ENCODE results near the gene MYO1E. TPM values are rescaled to one million over a fixed set of nuclear protein-coding genes. Genes with fewer than 3 reads are reported as not detected.
"Not testable (repeated sequence)": the region's sequence is repeated elsewhere in the genome, so short reads cannot be mapped to it uniquely, and the experiment has no call there.

MYO1E gene
- polyA plus RNA-seq, 2 donors, result 39.6 to 43.3 TPM

GRCh38 chr15:59405079-59405478 is 32.4 kb upstream of the MYO1E start:
- no peaks in the 10 kb centered on the region for H3K27me3 ChIP-seq (ENCODE audit: control insufficient read depth in 1 of 2, insufficient read depth in 2 of 2, low read length in 2 of 2)
- H3K9me3 ChIP-seq (ENCODE audit: control insufficient read depth in 2 of 2, insufficient read depth in 1 of 2, low read depth in 1 of 2, low read length in 1 of 2), result no peaks in the 10 kb centered on the region
- H3K4me3 ChIP-seq (ENCODE audit: low read depth in 1 of 2, low read length in 2 of 2), result no peak overlapping the region
- 74 to 79% methylated on average over 7 of the region's 7 CpGs for WGBS, 2 donors
- no peak overlapping the region for H3K27ac ChIP-seq (ENCODE audit: low read depth in 2 of 2, low read length in 1 of 2)
- H3K4me1 ChIP-seq (ENCODE audit: control insufficient read depth in 2 of 2, insufficient read depth in 2 of 2, low read length in 1 of 2), result peaks cover 0 to under 1% of the 10 kb centered on the region in 2 donors
- H3K36me3 ChIP-seq (ENCODE audit: control insufficient read depth in 2 of 2, insufficient read depth in 2 of 2, low read length in 1 of 2), result no peaks in the 10 kb centered on the region

DNA sequence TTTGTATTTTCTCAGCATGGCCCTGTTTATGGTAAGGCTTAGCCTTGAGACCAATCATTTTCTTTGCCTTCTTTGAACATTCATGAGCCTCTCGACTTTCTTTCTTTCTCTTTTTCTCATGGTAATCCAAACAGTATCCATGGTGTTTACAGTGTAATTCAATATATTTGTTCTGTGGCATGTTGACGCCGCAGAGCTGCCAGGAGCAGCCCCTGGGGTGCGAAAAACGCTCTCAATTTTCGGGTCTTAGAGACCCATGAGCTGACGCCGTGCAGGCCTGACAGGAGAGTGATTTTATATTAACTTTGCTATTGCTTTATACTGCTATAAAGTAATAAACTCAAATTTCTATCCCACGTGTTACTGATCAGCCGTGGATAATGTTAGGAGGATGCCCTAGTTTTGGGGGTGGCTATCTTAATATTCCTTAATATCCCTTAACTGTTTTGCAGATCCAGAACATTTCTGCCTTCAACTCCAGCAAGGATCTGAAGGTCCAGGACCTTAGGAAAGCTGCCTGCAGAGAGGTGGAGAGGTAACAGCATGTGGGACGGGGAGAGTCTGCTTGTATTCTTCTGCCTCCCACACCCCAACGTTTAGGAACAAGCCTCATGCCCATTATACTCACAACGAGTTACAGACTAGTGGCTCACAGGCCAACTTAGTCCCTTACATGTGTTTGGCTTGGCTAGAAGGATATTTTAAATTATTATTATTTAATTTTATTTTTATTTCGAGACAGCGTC is 29.3 kb upstream of the MYO1E start:
- Histone ChIP-seq H3K4me1 (ENCODE audit: control insufficient read depth in 2 of 2, insufficient read depth in 2 of 2, low read length in 1 of 2) (peaks cover 0 to 3% of the 10 kb centered on the region in 2 donors), H3K36me3 (ENCODE audit: control insufficient read depth in 2 of 2, insufficient read depth in 2 of 2, low read length in 1 of 2) (no peaks in the 10 kb centered on the region), H3K27me3 (ENCODE audit: control insufficient read depth in 1 of 2, insufficient read depth in 2 of 2, low read length in 2 of 2) (no peaks in the 10 kb centered on the region), H3K27ac (ENCODE audit: low read depth in 2 of 2, low read length in 1 of 2) (no peak overlapping the region), H3K9me3 (ENCODE audit: control insufficient read depth in 2 of 2, insufficient read depth in 1 of 2, low read depth in 1 of 2, low read length in 1 of 2) (no peaks in the 10 kb centered on the region), H3K4me3 (ENCODE audit: low read depth in 1 of 2, low read length in 2 of 2) (no peak overlapping the region)
- 65 to 77% methylated on average over 15 of the region's 15 CpGs for WGBS, 2 donors

GRCh38 chr15:59401051-59401823 is 28.6 kb upstream of the MYO1E start:
- 81 to 87% methylated on average over 10 of the region's 10 CpGs for WGBS, 2 donors
- not testable (repeated sequence) for H3K4me1 ChIP-seq (ENCODE audit: control insufficient read depth in 2 of 2, insufficient read depth in 2 of 2, low read length in 1 of 2); H3K27ac ChIP-seq (ENCODE audit: low read depth in 2 of 2, low read length in 1 of 2); H3K27me3 ChIP-seq (ENCODE audit: control insufficient read depth in 1 of 2, insufficient read depth in 2 of 2, low read length in 2 of 2); H3K4me3 ChIP-seq (ENCODE audit: low read depth in 1 of 2, low read length in 2 of 2); H3K9me3 ChIP-seq (ENCODE audit: control insufficient read depth in 2 of 2, insufficient read depth in 1 of 2, low read depth in 1 of 2, low read length in 1 of 2); H3K36me3 ChIP-seq (ENCODE audit: control insufficient read depth in 2 of 2, insufficient read depth in 2 of 2, low read length in 1 of 2)

- no peak overlapping the region for H3K4me3 ChIP-seq (ENCODE audit: low read depth in 1 of 2, low read length in 2 of 2)
- H3K36me3 ChIP-seq (ENCODE audit: control insufficient read depth in 2 of 2, insufficient read depth in 2 of 2, low read length in 1 of 2), result no peaks in the 10 kb centered on the region
- WGBS, 2 donors, result 73 to 83% methylated on average over 13 of the region's 13 CpGs
- no peaks in the 10 kb centered on the region for H3K9me3 ChIP-seq (ENCODE audit: control insufficient read depth in 2 of 2, insufficient read depth in 1 of 2, low read depth in 1 of 2, low read length in 1 of 2)
- H3K4me1 ChIP-seq (ENCODE audit: control insufficient read depth in 2 of 2, insufficient read depth in 2 of 2, low read length in 1 of 2), result peaks cover 0 to 3% of the 10 kb centered on the region in 2 donors
- no peaks in the 10 kb centered on the region for H3K27me3 ChIP-seq (ENCODE audit: control insufficient read depth in 1 of 2, insufficient read depth in 2 of 2, low read length in 2 of 2)
- no peak overlapping the region for H3K27ac ChIP-seq (ENCODE audit: low read depth in 2 of 2, low read length in 1 of 2)
Observed at GRCh38 chr15:59400103-59400813, 27.6 kb upstream of the MYO1E start.

DNA sequence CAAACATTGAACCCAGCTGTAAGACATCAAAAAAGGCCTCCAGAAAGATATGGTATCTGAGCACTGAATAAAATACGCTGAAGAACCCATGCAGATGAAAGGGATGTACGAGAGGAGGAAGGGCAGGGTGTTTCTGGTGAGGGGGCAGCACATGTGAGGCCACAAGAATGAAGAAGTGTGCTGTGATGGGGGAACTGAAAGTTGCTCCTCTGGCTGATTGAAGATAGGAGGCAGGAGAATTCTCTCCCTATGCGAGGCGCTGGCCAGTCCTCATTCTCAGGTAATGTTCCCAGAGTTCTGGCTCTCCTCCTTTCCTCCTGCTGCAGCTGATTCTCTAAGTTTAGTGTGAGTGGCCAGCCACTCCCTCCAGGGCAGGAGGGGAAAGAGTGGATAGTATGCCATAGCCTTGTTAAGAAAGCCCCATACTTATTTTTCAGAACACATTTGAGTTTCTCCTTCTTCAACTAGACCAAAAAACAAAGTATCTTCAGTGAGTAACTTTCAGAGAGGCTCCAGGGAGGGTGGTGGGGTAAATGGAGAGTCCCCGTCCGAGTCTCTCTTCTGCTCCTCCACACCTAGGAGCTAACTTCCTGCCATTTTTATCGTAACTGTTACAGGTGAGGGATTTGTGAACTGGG is 26.9 kb upstream of the MYO1E start:
- 71 to 75% methylated on average over 7 of the region's 7 CpGs for WGBS, 2 donors
- H3K4me3 ChIP-seq (ENCODE audit: low read depth in 1 of 2, low read length in 2 of 2), result no peak overlapping the region

GRCh38 chr15:59398220-59398619 is 25.5 kb upstream of the MYO1E start:
- 85 to 92% methylated on average over 1 of the region's 1 CpG for whole genome bisulfite sequencing, 2 donors
- Histone ChIP-seq H3K4me3 (ENCODE audit: low read depth in 1 of 2, low read length in 2 of 2) (no peak overlapping the region), H3K4me1 (ENCODE audit: control insufficient read depth in 2 of 2, insufficient read depth in 2 of 2, low read length in 1 of 2) (peaks cover 0 to 3% of the 10 kb centered on the region in 2 donors), H3K27ac (ENCODE audit: low read depth in 2 of 2, low read length in 1 of 2) (no peak overlapping the region), H3K9me3 (ENCODE audit: control insufficient read depth in 2 of 2, insufficient read depth in 1 of 2, low read depth in 1 of 2, low read length in 1 of 2) (no peaks in the 10 kb centered on the region), H3K27me3 (ENCODE audit: control insufficient read depth in 1 of 2, insufficient read depth in 2 of 2, low read length in 2 of 2) (no peaks in the 10 kb centered on the region), H3K36me3 (ENCODE audit: control insufficient read depth in 2 of 2, insufficient read depth in 2 of 2, low read length in 1 of 2) (no peaks in the 10 kb centered on the region)

More for the DNA sequence above, 26.9 kb upstream of the MYO1E start:
- Histone ChIP-seq H3K36me3 (ENCODE audit: control insufficient read depth in 2 of 2, insufficient read depth in 2 of 2, low read length in 1 of 2) (no peaks in the 10 kb centered on the region), H3K27ac (ENCODE audit: low read depth in 2 of 2, low read length in 1 of 2) (no peak overlapping the region), H3K9me3 (ENCODE audit: control insufficient read depth in 2 of 2, insufficient read depth in 1 of 2, low read depth in 1 of 2, low read length in 1 of 2) (no peaks in the 10 kb centered on the region), H3K27me3 (ENCODE audit: control insufficient read depth in 1 of 2, insufficient read depth in 2 of 2, low read length in 2 of 2) (no peaks in the 10 kb centered on the region), H3K4me1 (ENCODE audit: control insufficient read depth in 2 of 2, insufficient read depth in 2 of 2, low read length in 1 of 2) (peaks cover 0 to 3% of the 10 kb centered on the region in 2 donors)

- 35 to 48% methylated on average over 3 of the region's 3 CpGs for WGBS, 2 donors
- no peak overlapping the region for H3K27ac ChIP-seq (ENCODE audit: low read depth in 2 of 2, low read length in 1 of 2)
- peaks cover 0 to 3% of the 10 kb centered on the region in 2 donors for H3K4me1 ChIP-seq (ENCODE audit: control insufficient read depth in 2 of 2, insufficient read depth in 2 of 2, low read length in 1 of 2)
- H3K27me3 ChIP-seq (ENCODE audit: control insufficient read depth in 1 of 2, insufficient read depth in 2 of 2, low read length in 2 of 2), result no peaks in the 10 kb centered on the region
- H3K9me3 ChIP-seq (ENCODE audit: control insufficient read depth in 2 of 2, insufficient read depth in 1 of 2, low read depth in 1 of 2, low read length in 1 of 2), result no peaks in the 10 kb centered on the region
- no peaks in the 10 kb centered on the region for H3K36me3 ChIP-seq (ENCODE audit: control insufficient read depth in 2 of 2, insufficient read depth in 2 of 2, low read length in 1 of 2)
- H3K4me3 ChIP-seq (ENCODE audit: low read depth in 1 of 2, low read length in 2 of 2), result no peak overlapping the region
Observed at GRCh38 chr15:59396679-59397078, 24.0 kb upstream of the MYO1E start.

DNA sequence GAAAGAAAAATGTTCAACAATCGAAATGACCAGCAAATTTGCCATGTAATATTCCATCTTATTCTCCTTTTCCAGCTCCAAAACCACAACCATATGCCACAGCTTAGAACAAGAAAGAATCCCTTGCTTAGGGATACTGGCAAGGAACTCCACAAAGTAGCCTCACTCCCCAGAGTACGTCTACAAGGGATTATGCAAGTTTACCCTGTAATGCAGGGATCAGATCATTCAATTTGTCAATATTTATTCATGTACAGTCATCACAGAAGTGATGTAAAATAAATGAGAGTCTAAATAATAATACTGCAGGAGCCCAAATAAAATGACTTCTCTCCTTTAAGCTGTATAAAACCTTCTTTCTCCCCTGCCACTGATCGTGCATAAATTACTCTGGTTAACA is 23.5 kb upstream of the MYO1E start:
- 43 to 44% methylated on average over 3 of the region's 3 CpGs for WGBS, 2 donors
- H3K27me3 ChIP-seq (ENCODE audit: control insufficient read depth in 1 of 2, insufficient read depth in 2 of 2, low read length in 2 of 2), result no peaks in the 10 kb centered on the region
- no peaks in the 10 kb centered on the region for H3K9me3 ChIP-seq (ENCODE audit: control insufficient read depth in 2 of 2, insufficient read depth in 1 of 2, low read depth in 1 of 2, low read length in 1 of 2)
- no peak overlapping the region for H3K4me3 ChIP-seq (ENCODE audit: low read depth in 1 of 2, low read length in 2 of 2)
- H3K4me1 ChIP-seq (ENCODE audit: control insufficient read depth in 2 of 2, insufficient read depth in 2 of 2, low read length in 1 of 2), result peaks cover 0 to 3% of the 10 kb centered on the region in 2 donors
- no peaks in the 10 kb centered on the region for H3K36me3 ChIP-seq (ENCODE audit: control insufficient read depth in 2 of 2, insufficient read depth in 2 of 2, low read length in 1 of 2)
- H3K27ac ChIP-seq (ENCODE audit: low read depth in 2 of 2, low read length in 1 of 2), result no peak overlapping the region

DNA sequence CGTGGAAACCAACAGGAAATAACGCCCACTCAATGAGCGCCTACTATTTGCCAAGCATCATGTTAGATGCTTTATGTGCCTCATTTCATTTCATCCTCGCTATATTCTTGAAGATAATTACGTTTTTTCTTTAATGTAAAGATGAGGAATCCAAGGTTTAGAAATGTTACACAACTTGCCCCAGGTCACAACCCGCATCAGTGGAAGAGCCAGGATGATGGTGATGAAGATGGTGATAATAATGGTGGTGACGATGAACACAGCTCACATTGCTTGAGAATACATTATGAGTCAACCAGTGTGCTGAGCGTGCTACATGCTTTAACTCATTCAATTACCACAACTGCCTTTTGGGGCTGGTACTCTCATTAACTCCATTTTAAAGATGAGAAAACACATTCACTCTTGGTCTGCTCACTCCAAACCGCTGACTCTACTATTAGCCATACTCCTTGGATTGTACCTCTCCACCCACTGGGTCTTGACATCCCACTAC is 21.5 kb upstream of the MYO1E start:
- Histone ChIP-seq H3K4me3 (ENCODE audit: low read depth in 1 of 2, low read length in 2 of 2) (no peak overlapping the region), H3K27ac (ENCODE audit: low read depth in 2 of 2, low read length in 1 of 2) (no peak overlapping the region), H3K9me3 (ENCODE audit: control insufficient read depth in 2 of 2, insufficient read depth in 1 of 2, low read depth in 1 of 2, low read length in 1 of 2) (no peaks in the 10 kb centered on the region), H3K27me3 (ENCODE audit: control insufficient read depth in 1 of 2, insufficient read depth in 2 of 2, low read length in 2 of 2) (no peaks in the 10 kb centered on the region), H3K36me3 (ENCODE audit: control insufficient read depth in 2 of 2, insufficient read depth in 2 of 2, low read length in 1 of 2) (no peaks in the 10 kb centered on the region), H3K4me1 (ENCODE audit: control insufficient read depth in 2 of 2, insufficient read depth in 2 of 2, low read length in 1 of 2) (no peaks in the 10 kb centered on the region)
- WGBS, 2 donors, result 84 to 90% methylated on average over 9 of the region's 9 CpGs
